Common myeloid progenitor, CD34-positive (primary cell): ENCODE results near the gene WDR90.

Experiments used
- CTCF ChIA-PET: fragments of 350-600 bp; sonication (Branson Sonifier 250); formaldehyde crosslinking; loops from one replicate; lab custom pipeline; 2021; ENCODE audit warnings: antibody characterized with exemption; lab: Charles Lee
- POLR2A ChIA-PET: fragments of 350-600 bp; sonication (Branson Sonifier 250); formaldehyde crosslinking; loops from one replicate; lab custom pipeline; 2021; ENCODE audit warnings: antibody characterized with exemption; lab: Charles Lee
- DNase-seq, 3 donors: peaks; one replicate each; pipeline versions ENCODE4 v3.0.0 to v3.0.0-alpha.2; 2013
- H3K27ac ChIP-seq, 2 experiments: 1 replicate in 1 of 2; 2 replicates in 1 of 2; pipeline ENCODE4 v1.7.0; 2013; ENCODE audit warnings: inconsistent platforms in 2 of 2, low read length in 2 of 2, mild to moderate bottlenecking in 2 of 2, low read depth in 1 of 2, moderate library complexity in 1 of 2; ENCODE audit not compliant: severe bottlenecking in 2 of 2, insufficient read depth in 1 of 2, poor library complexity in 1 of 2
- H3K27me3 ChIP-seq, 5 experiments: replicated peaks in 2 of 5; 1 replicate in 3 of 5; 2 replicates in 2 of 5; pipeline versions ENCODE4 v1.6.1 to v1.7.0; 2013; ENCODE audit warnings: low read length in 4 of 5, mild to moderate bottlenecking in 2 of 5, moderate library complexity in 2 of 5, inconsistent platforms in 1 of 5; ENCODE audit not compliant: insufficient read depth in 5 of 5, control insufficient read depth in 4 of 5
- H3K36me3 ChIP-seq, 4 experiments: 1 replicate in 2 of 4; 2 replicates in 2 of 4; pipeline versions ENCODE4 v1.6.1 to v1.7.0; 2013; ENCODE audit warnings: low read length in 3 of 4, control low read depth in 1 of 4, mild to moderate bottlenecking in 1 of 4; ENCODE audit not compliant: control insufficient read depth in 4 of 4, insufficient read depth in 4 of 4
- H3K4me1 ChIP-seq, 4 experiments: 1 replicate in 3 of 4; 2 replicates in 1 of 4; pipeline versions ENCODE4 v1.6.1 to v1.7.1; 2013; ENCODE audit warnings: low read length in 3 of 4, mild to moderate bottlenecking in 3 of 4, control low read depth in 1 of 4, inconsistent platforms in 1 of 4, moderate library complexity in 1 of 4; ENCODE audit not compliant: control insufficient read depth in 4 of 4, insufficient read depth in 4 of 4; ENCODE audit errors: control extremely low read depth in 1 of 4
- H3K4me3 ChIP-seq, 7 experiments: 1 replicate in 4 of 7; 2 replicates in 3 of 7; pipeline versions ENCODE4 v1.5.1 to v1.7.0; 2013; ENCODE audit warnings: mild to moderate bottlenecking in 7 of 7, low read length in 6 of 7, moderate library complexity in 6 of 7, inconsistent platforms in 2 of 7, low read depth in 2 of 7, control low read depth in 1 of 7; ENCODE audit not compliant: insufficient read depth in 4 of 7, control insufficient read depth in 1 of 7; ENCODE audit errors: extremely low read depth in 1 of 7
- H3K9me3 ChIP-seq, 5 experiments: 1 replicate in 4 of 5; 2 replicates in 1 of 5; pipeline versions ENCODE4 v1.6.1 to v1.7.1; 2013; ENCODE audit warnings: low read length in 4 of 5, mild to moderate bottlenecking in 2 of 5, inconsistent platforms in 1 of 5, low read depth in 1 of 5, moderate library complexity in 1 of 5; ENCODE audit not compliant: control insufficient read depth in 4 of 5, insufficient read depth in 2 of 5; ENCODE audit errors: control extremely low read depth in 1 of 5
- WGBS: methylation state at CpG from one replicate; pipeline ENCODE4 v1.1.5; 2013; ENCODE audit not compliant: insufficient coverage; 5-methylcytosine and 5-hydroxymethylcytosine counted together

Gene WDR90

DNA sequence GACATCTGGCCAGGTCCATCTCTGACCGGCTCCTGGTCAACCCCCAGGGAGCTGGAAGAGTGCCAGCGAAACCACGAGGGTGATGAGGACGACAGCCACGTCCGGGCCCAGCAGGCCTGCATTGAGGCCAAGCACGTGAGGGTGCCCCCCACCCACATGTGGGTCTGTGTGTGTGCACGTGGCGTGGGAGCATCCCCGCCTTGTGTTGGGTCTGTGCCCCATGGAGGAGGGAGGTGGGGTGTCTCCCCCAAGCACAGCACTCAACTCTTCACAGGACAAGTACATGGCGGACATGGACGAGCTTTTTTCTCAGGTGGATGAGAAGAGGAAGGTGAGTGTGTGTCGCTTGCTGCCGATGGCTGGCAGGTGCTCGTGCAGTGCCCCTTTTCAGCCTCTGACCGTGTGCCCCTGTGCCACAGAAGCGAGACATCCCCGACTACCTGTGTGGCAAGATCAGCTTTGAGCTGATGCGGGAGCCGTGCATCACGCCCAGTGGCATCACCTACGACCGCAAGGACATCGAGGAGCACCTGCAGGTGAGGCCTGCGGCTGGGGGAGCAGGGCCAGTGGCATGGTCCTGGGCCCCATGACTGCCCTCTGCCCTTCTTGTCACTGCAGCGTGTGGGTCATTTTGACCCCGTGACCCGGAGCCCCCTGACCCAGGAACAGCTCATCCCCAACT lies 32.7 kb downstream of the WDR90 start:
- Histone ChIP-seq H3K36me3 (peaks cover 0 to 38% (median 14%) of the 10 kb centered on the region in 4 experiments), H3K27ac (no peak overlapping the region), H3K27me3 (peaks cover 0 to 10% (median 0%) of the 10 kb centered on the region in 5 experiments), H3K4me3 (peak overlapping the region in 3 of 7 experiments; percentile 82 to 86 (median 84)), H3K4me1 (peaks cover 0 to 56% (median 53%) of the 10 kb centered on the region in 4 experiments), H3K9me3 (no peaks in the 10 kb centered on the region)
- CTCF ChIA-PET: interaction anchor here (1.4 to 1.8 kb wide), 4 partner anchors 8 to 46 kb away, joined by 4 to 8 read pairs (median 6); partner anchors contain the start of genes METTL26, RHOT2 and WDR24
- POLR2A ChIA-PET: no interaction called here
- 81% methylated on average over 26 of the region's 28 CpGs for WGBS
- DNase-seq: no peak

DNA sequence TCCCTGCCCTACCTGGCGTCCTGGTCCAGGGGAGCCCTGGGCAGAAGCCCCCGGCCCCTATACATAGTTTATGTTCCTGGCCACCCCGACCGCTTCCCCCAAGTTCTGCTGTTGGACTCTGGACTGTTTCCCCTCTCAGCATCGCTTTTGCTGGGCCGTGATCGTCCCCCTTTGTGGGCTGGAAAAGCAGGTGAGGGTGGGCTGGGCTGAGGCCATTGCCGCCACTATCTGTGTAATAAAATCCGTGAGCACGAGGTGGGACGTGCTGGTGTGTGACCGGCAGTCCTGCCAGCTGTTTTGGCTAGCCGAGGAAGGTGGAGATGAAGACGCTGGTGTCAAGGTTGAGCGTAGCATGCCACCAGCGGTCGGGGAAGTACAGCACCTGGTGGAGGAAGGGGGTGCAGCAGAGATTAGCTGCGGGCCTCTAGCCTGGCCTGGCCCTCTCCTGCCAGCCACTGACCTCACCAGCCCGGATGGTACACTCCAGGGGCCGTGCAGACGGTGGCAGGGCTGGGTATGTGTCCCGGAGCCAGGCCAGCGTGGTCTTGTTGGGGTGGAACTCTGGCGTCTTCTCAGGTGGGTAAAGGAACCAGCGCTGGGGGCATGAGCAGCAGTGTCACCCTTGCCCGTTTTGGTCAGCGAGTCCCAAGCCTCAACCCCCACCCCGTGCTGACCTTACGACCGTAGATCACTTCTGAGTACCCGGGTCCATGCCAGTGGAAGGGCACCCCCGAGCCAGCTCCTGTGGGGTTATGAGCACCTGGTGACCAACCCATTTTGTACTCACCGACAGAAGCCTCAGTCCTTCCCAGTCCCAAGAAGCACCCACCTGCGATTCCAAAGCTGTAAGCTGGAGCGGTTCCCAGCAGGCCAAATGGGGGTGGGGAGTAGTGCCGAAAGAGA lies 33.6 kb downstream of the WDR90 start:
- Histone ChIP-seq H3K27ac (peak overlapping the region in 1 of 2 experiments; percentile 64), H3K27me3 (peaks cover 0 to 1% (median 0%) of the 10 kb centered on the region in 5 experiments), H3K4me3 (peak overlapping the region in 3 of 7 experiments; percentile 13 to 81 (median 76)), H3K9me3 (no peaks in the 10 kb centered on the region), H3K36me3 (peaks cover 0 to 46% (median 21%) of the 10 kb centered on the region in 4 experiments), H3K4me1 (peaks cover 0 to 56% (median 53%) of the 10 kb centered on the region in 4 experiments)
- DNase-seq: no peak
- ChIA-PET POLR2A (no interaction called here), CTCF (interaction anchor here (1.4 to 1.6 kb wide), 2 partner anchors 15 to 21 kb away, joined by 5 to 8 read pairs; partner anchors contain the start of gene RHOT2)
- 94% methylated on average over 31 of the region's 36 CpGs for WGBS

DNA sequence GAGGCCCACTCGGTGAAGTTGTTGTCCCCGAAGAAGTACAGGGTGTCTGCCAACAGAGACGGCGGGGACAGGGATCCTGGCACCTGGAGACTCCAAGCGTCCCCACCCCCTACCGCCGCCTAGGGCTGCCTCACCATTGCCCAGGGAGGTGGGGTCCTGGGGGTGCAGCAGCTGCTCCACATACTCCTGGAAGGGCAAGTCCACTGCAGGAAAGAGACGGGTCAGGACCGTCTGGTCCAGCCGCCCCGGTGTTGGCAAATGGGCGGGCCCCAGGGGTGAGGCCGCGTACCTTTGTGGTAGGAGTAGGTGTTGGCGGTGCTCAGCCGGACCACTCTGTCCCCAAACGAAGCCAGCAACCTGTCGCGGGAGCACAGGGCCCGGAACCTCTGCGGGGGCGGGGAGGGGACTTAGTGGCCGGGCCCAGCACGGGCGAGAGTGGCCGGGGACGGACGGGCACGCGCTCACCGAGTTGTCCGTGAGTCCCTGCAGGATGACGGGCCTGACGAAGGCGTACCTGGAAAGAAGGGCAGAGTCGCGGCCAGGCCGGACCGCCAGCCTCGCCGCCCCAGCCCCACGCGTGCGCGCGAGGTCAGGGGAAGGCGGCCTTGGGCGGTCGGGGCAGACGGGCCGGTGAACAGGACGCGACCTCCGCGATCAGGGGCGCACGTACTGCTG lies 34.4 kb downstream of the WDR90 start:
- H3K36me3 ChIP-seq: peaks cover 0 to 49% (median 23%) of the 10 kb centered on the region in 4 experiments
- no peaks in the 10 kb centered on the region for H3K27me3 ChIP-seq
- 20% methylated on average over 49 of the region's 57 CpGs for WGBS
- peaks cover 0 to 56% (median 53%) of the 10 kb centered on the region in 4 experiments for H3K4me1 ChIP-seq
- ChIA-PET POLR2A (no interaction called here), CTCF (interaction anchor here (0.8 kb wide), 1 partner anchor 10 kb away, joined by 4 read pairs; no protein-coding TSS in a partner anchor)
- no peak for DNase-seq
- peak overlapping the region; percentile 43 to 81 (median 72) for H3K4me3 ChIP-seq
- H3K27ac ChIP-seq: peak overlapping the region in 1 of 2 experiments; percentile 64
- H3K9me3 ChIP-seq: no peaks in the 10 kb centered on the region

DNA sequence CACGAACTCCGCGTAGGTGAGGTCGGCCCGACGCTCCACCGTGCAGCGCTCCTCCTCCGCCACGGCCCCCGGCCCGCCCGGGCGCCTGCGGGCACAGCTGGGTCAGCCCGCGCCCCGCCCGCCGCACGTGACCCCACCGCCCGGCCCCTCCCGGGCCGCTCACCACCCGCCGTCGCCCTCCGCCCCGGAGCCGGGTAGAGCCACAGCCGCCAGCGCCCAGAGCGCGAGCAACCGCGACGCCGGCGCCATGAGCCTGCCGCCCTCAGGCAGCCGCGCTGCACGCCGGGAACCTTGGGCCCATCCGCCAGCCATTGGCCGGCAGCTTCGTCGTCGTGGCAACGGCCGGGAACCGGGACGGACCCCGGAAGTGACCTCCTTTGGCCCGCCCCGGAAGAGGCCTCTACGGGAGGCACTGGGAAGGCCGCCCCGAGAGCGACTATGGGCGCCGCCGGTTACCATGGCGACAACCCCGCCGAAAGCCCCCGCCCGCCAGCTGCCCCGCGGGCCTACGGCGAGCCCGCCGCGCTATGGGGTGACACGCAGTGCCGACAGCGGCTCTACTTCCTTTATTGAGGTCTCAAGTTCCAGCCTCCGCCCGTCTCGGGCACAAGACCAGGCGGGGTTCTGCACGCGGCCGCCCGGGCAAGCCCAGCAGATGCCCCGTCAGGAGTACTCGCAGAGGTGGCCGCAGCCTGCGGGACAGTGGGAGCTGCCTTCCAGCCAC lies 35.1 kb downstream of the WDR90 start, which contains the start of gene JMJD8:
Gene JMJD8, minus strand, starts transcription at position 264 of the 724 bp plus-strand sequence. Its CDS starts 15 bp downstream, at position 249.
- Histone ChIP-seq H3K36me3 (peaks cover 0 to 49% (median 23%) of the 10 kb centered on the region in 4 experiments), H3K4me3 (peak within 1 kb of the TSS; percentile 43 to 81 (median 72)), H3K4me1 (peaks cover 0 to 57% (median 55%) of the 10 kb centered on the region in 4 experiments), H3K9me3 (no peaks in the 10 kb centered on the region), H3K27me3 (no peaks in the 10 kb centered on the region), H3K27ac (peak within 1 kb of the TSS in 1 of 2 experiments; percentile 64)
- peak; percentile 92 to 95 (median 93) for DNase-seq
- POLR2A ChIA-PET: no interaction called here
- 2% methylated on average over 72 of the region's 91 CpGs for WGBS
- CTCF ChIA-PET: interaction anchor here (0.6 to 0.8 kb wide), 2 partner anchors 11 to 41 kb away, joined by 4 read pairs; no protein-coding TSS in a partner anchor

DNA sequence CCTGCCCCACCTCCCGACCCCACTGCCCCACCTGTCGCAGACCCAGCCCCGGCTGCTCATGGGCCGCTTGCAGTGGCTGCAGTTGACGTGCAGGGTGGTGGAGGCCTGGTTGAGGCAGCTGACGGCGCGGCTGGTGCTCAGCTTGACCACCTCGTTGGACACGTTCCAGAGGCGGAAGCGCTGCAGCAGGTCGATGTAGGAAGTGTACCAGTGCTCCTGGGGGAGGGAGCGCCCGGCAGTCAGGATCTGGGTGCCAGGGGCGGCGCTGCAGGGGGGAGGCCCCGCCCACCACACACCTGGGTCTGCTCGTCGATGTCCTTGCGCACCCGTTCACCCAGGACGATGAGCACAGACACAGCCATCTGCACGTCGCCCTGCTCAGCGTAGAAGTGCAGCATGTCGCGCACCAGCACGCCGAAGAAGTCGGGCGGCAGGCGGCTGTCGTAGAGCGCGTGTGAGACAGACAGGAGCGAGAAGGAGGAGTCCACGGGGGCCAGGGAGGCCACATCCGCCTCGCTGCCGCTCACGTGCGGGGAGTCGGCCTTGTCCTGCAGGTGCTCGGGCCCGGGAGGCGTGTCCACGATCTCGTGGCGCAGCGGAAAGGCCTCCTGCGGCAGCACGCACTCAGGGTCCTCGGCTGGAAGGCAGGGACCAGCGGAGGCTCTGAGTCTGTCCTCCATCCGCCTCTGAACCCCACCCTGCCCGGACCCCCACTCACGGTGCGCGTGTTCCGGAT lies 36.0 kb downstream of the WDR90 start:
- no peak for DNase-seq
- Histone ChIP-seq H3K9me3 (no peaks in the 10 kb centered on the region), H3K4me1 (peaks cover 0 to 60% (median 57%) of the 10 kb centered on the region in 4 experiments), H3K27ac (no peak overlapping the region), H3K36me3 (peaks cover 0 to 49% (median 23%) of the 10 kb centered on the region in 4 experiments), H3K27me3 (no peaks in the 10 kb centered on the region), H3K4me3 (peak overlapping the region in 2 of 7 experiments; percentile 77 to 81)
- CTCF ChIA-PET: interaction anchor here (0.6 kb wide), 2 partner anchors 31 to 40 kb away, joined by 3 to 4 read pairs; no protein-coding TSS in a partner anchor
- 98% methylated on average over 44 of the region's 61 CpGs for WGBS
- POLR2A ChIA-PET: no interaction called here
